Neural cell (in vitro differentiated cells): ENCODE results near the gene EVL. TPM values are rescaled to one million over a fixed set of nuclear protein-coding genes. Genes with fewer than 3 reads are reported as not detected.

Source experiments
- H2AFZ ChIP-seq: fragments of 200-600, 300-800 bp; sonication (generic), shearing (Covaris generic); 2 replicates; pipeline ENCODE4 v1.6.0; 2014; ENCODE audit warnings: low read depth, mild to moderate bottlenecking, antibody characterized with exemption, low read length, moderate library complexity
- H3F3A ChIP-seq: fragments of 200-600 bp; shearing (Covaris generic); 2 replicates; pipeline ENCODE4 v1.6.1; 2016; ENCODE audit warnings: mild to moderate bottlenecking, moderate library complexity, mixed read lengths, antibody characterized with exemption, low read length; ENCODE audit not compliant: insufficient read depth, poor library complexity, severe bottlenecking
- H3K27ac ChIP-seq: fragments of 200-600, 300-800 bp; sonication (generic), shearing (Covaris generic); 2 replicates; pipeline ENCODE4 v1.5.1; 2014; ENCODE audit warnings: mild to moderate bottlenecking, low read length, moderate library complexity
- H3K27me3 ChIP-seq: fragments of 300-800, 200-600 bp; sonication (generic), shearing (Covaris generic); 2 replicates; pipeline ENCODE4 v1.6.0; 2014; ENCODE audit warnings: mild to moderate bottlenecking, low read depth, low read length, moderate library complexity; ENCODE audit not compliant: insufficient read depth
- H3K36me3 ChIP-seq: fragments of 300-800, 200-600 bp; sonication (generic), shearing (Covaris generic); 2 replicates; pipeline ENCODE4 v1.5.1; 2014; ENCODE audit warnings: mild to moderate bottlenecking, antibody characterized with exemption, low read length, moderate library complexity; ENCODE audit not compliant: insufficient read depth
- H3K4me2 ChIP-seq: fragments of 300-800, 200-600 bp; sonication (generic), shearing (Covaris generic); 2 replicates; pipeline ENCODE4 v1.6.0; 2014; ENCODE audit warnings: mild to moderate bottlenecking, low read length
- H3K4me3 ChIP-seq: fragments of 300-800, 200-600 bp; sonication (generic), shearing (Covaris generic); 2 replicates; pipeline ENCODE4 v1.5.1; 2014; ENCODE audit warnings: mild to moderate bottlenecking, low read length, moderate library complexity
- H3K79me2 ChIP-seq: fragments of 200-600 bp; shearing (Covaris generic); replicated peaks from 2 replicates; pipeline ENCODE4 v1.6.0; 2014; ENCODE audit warnings: mild to moderate bottlenecking, low read length, moderate library complexity; ENCODE audit not compliant: insufficient read depth
- H3K9ac ChIP-seq: fragments of 300-800, 200-600 bp; sonication (generic), shearing (Covaris generic); 2 replicates; pipeline ENCODE4 v1.6.1; 2016; ENCODE audit warnings: mild to moderate bottlenecking, low read length, mixed read lengths
- H3K9me2 ChIP-seq: fragments of 200-600 bp; shearing (Covaris generic); 2 replicates; pipeline ENCODE4 v1.6.1; 2016; ENCODE audit warnings: mild to moderate bottlenecking, low read length, mixed read lengths; ENCODE audit not compliant: insufficient read depth
- H3K9me3 ChIP-seq: fragments of 200-600, 300-800 bp; sonication (generic), shearing (Covaris generic); 2 replicates; pipeline ENCODE4 v1.6.1; 2016; ENCODE audit warnings: mild to moderate bottlenecking, mixed run types, low read length, moderate library complexity, mixed read lengths
- H4K20me1 ChIP-seq: fragments of 200-600 bp; shearing (Covaris generic); 2 replicates; pipeline ENCODE4 v1.6.1; 2016; ENCODE audit warnings: mild to moderate bottlenecking, mixed run types; ENCODE audit not compliant: insufficient read depth
- EP300 ChIP-seq: fragments of 450-650 bp; conservative IDR thresholded peaks from 2 replicates; pipeline ENCODE4 v1.6.1; 2014; ENCODE audit warnings: antibody characterized with exemption, mild to moderate bottlenecking, moderate library complexity; ENCODE audit not compliant: poor library complexity, severe bottlenecking
- EZH2 ChIP-seq: fragments of 200-600, 300-800 bp; shearing (Covaris generic), sonication (generic); IDR thresholded peaks from 2 replicates; pipeline ENCODE4 v1.6.1; 2014; ENCODE audit warnings: antibody characterized with exemption, low read length, borderline replicate concordance, mild to moderate bottlenecking; ENCODE audit not compliant: insufficient read depth, poor library complexity, severe bottlenecking
- MXI1 ChIP-seq: fragments of 450-650 bp; conservative IDR thresholded peaks from 2 replicates; pipeline ENCODE4 v1.6.1; 2014; ENCODE audit warnings: antibody characterized with exemption, mild to moderate bottlenecking; ENCODE audit not compliant: poor library complexity, severe bottlenecking
- POLR2AphosphoS5 ChIP-seq: IDR thresholded peaks from 2 replicates; pipeline ENCODE4 v1.6.1; 2012
- RAD21 ChIP-seq: fragments of 450-650 bp; conservative IDR thresholded peaks from 2 replicates; pipeline ENCODE4 v1.6.1; 2014; ENCODE audit warnings: antibody characterized with exemption, mild to moderate bottlenecking, moderate library complexity
- SMC3 ChIP-seq: fragments of 450-650 bp; conservative IDR thresholded peaks from 2 replicates; pipeline ENCODE4 v1.6.1; 2014; ENCODE audit warnings: antibody characterized with exemption, mild to moderate bottlenecking, moderate library complexity; ENCODE audit not compliant: poor library complexity
- TAF1 ChIP-seq: IDR thresholded peaks from 2 replicates; pipeline ENCODE4 v1.6.1; 2012; ENCODE audit warnings: low read depth
- polyA plus RNA-seq: library from polyadenylated mRNA; depleted of rRNA; stranded (reverse); fragments of >200 nt; gene quantifications from 2 replicates; pipeline ENCODE4 v1.2.3, GENCODE V29; 2014
- TF ChIP-seq, protein P1 (sequence below): IDR thresholded peaks from 2 replicates; pipeline ENCODE4 v1.6.1; 2012; ENCODE audit warnings: borderline replicate concordance
- TF ChIP-seq, protein P2 (sequence below): fragments of 450-650 bp; IDR thresholded peaks from 2 replicates; pipeline ENCODE4 v1.5.1; 2014; ENCODE audit warnings: antibody characterized with exemption, mild to moderate bottlenecking, moderate library complexity; ENCODE audit not compliant: poor library complexity, severe bottlenecking

Gene EVL
- polyA plus RNA-seq, 1 donor from 2014 or later, result 387 TPM

DNA sequence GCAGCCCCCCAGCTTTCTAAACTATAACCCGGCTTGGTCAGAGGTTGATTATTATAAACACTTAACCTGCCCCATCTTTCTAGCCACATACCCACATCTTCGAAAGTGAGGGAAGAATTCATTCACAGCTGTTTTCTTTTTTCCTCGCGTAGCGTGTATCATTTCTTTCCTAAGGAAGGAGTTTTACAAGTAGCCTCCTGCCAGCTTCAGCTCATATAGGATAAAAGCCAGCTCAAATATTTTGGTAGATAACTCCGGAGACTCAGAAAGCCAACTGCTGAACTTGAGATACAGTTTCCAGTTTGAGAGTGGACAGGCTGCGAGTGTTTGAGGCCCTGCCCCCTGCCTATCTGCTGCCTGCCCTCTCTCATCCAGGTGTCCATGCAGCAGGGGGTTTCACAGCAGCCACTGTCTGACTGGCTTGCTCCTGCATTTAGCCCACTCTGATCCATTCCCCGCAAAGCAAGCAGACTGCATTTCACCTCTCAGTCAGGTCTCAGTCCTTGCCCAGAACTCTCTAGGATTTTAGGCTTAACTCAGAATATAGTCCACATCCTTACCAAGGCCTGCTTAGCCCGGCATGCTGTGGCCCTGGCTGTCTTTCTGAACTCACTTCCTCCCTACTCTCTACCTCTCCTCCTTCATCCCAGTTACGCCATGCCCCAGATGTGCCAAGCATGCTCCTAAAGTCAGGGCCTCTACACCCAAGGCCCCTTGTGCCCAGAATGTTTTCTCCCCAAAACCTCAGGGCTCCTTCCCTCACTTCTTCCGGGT, 46.9 kb downstream of the EVL start:
- no peak overlapping the region for H3K4me3 ChIP-seq
- no peaks in the 10 kb centered on the region for H3K27me3 ChIP-seq
- H3F3A ChIP-seq, result no peaks in the 10 kb centered on the region
- H3K36me3 ChIP-seq, result no peaks in the 10 kb centered on the region
- H3K4me2 ChIP-seq, result no peak overlapping the region
- no peaks in the 10 kb centered on the region for H3K9me2 ChIP-seq
- no peak for TF ChIP-seq RAD21
- no peak for TF ChIP-seq EZH2
- TF ChIP-seq MXI1, result no peak
- TF ChIP-seq SMC3, result no peak
- no peak for TF ChIP-seq EP300
- TF ChIP-seq TAF1, result no peak
- TF ChIP-seq, protein P1, sequence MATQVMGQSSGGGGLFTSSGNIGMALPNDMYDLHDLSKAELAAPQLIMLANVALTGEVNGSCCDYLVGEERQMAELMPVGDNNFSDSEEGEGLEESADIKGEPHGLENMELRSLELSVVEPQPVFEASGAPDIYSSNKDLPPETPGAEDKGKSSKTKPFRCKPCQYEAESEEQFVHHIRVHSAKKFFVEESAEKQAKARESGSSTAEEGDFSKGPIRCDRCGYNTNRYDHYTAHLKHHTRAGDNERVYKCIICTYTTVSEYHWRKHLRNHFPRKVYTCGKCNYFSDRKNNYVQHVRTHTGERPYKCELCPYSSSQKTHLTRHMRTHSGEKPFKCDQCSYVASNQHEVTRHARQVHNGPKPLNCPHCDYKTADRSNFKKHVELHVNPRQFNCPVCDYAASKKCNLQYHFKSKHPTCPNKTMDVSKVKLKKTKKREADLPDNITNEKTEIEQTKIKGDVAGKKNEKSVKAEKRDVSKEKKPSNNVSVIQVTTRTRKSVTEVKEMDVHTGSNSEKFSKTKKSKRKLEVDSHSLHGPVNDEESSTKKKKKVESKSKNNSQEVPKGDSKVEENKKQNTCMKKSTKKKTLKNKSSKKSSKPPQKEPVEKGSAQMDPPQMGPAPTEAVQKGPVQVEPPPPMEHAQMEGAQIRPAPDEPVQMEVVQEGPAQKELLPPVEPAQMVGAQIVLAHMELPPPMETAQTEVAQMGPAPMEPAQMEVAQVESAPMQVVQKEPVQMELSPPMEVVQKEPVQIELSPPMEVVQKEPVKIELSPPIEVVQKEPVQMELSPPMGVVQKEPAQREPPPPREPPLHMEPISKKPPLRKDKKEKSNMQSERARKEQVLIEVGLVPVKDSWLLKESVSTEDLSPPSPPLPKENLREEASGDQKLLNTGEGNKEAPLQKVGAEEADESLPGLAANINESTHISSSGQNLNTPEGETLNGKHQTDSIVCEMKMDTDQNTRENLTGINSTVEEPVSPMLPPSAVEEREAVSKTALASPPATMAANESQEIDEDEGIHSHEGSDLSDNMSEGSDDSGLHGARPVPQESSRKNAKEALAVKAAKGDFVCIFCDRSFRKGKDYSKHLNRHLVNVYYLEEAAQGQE, result no peak
- no peak for TF ChIP-seq POLR2AphosphoS5
- TF ChIP-seq, protein P2, sequence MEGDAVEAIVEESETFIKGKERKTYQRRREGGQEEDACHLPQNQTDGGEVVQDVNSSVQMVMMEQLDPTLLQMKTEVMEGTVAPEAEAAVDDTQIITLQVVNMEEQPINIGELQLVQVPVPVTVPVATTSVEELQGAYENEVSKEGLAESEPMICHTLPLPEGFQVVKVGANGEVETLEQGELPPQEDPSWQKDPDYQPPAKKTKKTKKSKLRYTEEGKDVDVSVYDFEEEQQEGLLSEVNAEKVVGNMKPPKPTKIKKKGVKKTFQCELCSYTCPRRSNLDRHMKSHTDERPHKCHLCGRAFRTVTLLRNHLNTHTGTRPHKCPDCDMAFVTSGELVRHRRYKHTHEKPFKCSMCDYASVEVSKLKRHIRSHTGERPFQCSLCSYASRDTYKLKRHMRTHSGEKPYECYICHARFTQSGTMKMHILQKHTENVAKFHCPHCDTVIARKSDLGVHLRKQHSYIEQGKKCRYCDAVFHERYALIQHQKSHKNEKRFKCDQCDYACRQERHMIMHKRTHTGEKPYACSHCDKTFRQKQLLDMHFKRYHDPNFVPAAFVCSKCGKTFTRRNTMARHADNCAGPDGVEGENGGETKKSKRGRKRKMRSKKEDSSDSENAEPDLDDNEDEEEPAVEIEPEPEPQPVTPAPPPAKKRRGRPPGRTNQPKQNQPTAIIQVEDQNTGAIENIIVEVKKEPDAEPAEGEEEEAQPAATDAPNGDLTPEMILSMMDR, result no peak
- H4K20me1 ChIP-seq, result peaks cover 7% of the 10 kb centered on the region
- H2AFZ ChIP-seq, result no peak overlapping the region
- no peak overlapping the region for H3K9ac ChIP-seq
- no peak overlapping the region for H3K27ac ChIP-seq
- H3K9me3 ChIP-seq, result no peaks in the 10 kb centered on the region
- H3K79me2 ChIP-seq, result peaks cover 4% of the 10 kb centered on the region

DNA sequence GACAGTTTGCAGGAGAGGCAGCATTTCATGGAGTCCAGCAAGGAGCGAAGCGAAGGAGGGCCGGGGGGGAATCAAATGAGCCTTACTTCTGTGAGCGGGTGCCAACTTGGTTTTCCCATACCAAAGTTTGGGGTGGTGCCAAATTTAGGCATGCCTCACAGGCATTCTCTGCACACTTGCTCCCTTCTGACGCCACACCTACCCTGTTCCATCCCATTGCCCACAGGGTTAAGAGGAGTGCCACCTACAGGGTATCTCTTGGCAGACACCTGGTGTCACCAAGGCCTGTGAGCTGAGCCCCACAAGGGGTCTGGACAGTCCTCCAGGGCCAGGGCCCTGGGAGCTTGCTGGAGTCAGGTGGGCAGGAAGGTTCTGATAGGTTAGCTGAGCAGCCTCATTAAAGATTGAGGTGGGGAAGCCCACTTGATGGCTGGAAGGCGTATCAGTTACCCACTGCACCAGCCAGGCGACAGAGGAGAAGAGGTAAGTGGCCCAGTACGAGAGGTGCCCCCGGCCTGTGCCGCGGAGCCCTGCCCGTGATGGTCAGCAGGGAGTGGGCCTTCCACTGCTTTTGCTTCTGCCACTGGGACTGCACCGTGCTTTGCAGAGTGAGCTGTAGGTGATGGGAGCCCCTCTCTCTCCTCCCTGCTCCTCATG, 49.0 kb downstream of the EVL start:
- Histone ChIP-seq H3K27me3 (no peaks in the 10 kb centered on the region), H3K9me3 (no peaks in the 10 kb centered on the region), H3F3A (no peaks in the 10 kb centered on the region), H2AFZ (no peak overlapping the region), H3K4me2 (no peak overlapping the region), H3K4me3 (no peak overlapping the region), H3K9ac (no peak overlapping the region), H3K79me2 (no peaks in the 10 kb centered on the region), H4K20me1 (peaks cover 6% of the 10 kb centered on the region), H3K36me3 (no peaks in the 10 kb centered on the region), H3K9me2 (no peaks in the 10 kb centered on the region), H3K27ac (no peak overlapping the region)
- TF ChIP-seq MXI1 (no peak), RAD21 (no peak), EZH2 (no peak)
